Mesenchymal stem cell (in vitro differentiated cells and primary cell): ENCODE measurements around the gene GGCT.

Experiments used
- DNase-seq: peaks from one replicate; pipeline ENCODE4 v3.0.0-alpha.2; 2013
- H2AFZ ChIP-seq: one replicate; pipeline ENCODE4 v1.6.1; 2013; ENCODE audit warnings: low read depth, mild to moderate bottlenecking, control low read depth, inconsistent platforms, low read length, moderate library complexity
- H2AK5ac ChIP-seq: 2 replicates; pipeline ENCODE4 v1.6.1; 2013; ENCODE audit warnings: low read length, moderate library complexity, mild to moderate bottlenecking, inconsistent platforms; ENCODE audit not compliant: severe bottlenecking
- H2BK120ac ChIP-seq: one replicate; pipeline ENCODE4 v1.6.1; 2013; ENCODE audit warnings: low read depth, mild to moderate bottlenecking, inconsistent platforms, low read length, moderate library complexity
- H2BK12ac ChIP-seq, 2 experiments: one replicate each; pipeline ENCODE4 v1.6.1; 2013; ENCODE audit warnings: inconsistent platforms in 2 of 2, low read length in 2 of 2, mild to moderate bottlenecking in 2 of 2, moderate library complexity in 2 of 2, control low read depth in 1 of 2
- H2BK15ac ChIP-seq: one replicate; pipeline ENCODE4 v1.6.1; 2013; ENCODE audit warnings: mild to moderate bottlenecking, low read depth, inconsistent platforms; ENCODE audit not compliant: poor library complexity, severe bottlenecking
- H2BK5ac ChIP-seq: 2 replicates; pipeline ENCODE4 v1.6.1; 2013; ENCODE audit warnings: low read depth, mild to moderate bottlenecking, low read length, control low read depth, inconsistent platforms; ENCODE audit not compliant: poor library complexity, severe bottlenecking
- H3K14ac ChIP-seq, 2 experiments: one replicate each; pipeline ENCODE4 v1.6.1; 2013; ENCODE audit warnings: inconsistent platforms in 2 of 2, low read length in 2 of 2, control low read depth in 1 of 2, mild to moderate bottlenecking in 1 of 2, moderate library complexity in 1 of 2
- H3K18ac ChIP-seq, 2 experiments: one replicate each; pipeline ENCODE4 v1.6.1; 2013; ENCODE audit warnings: inconsistent platforms in 2 of 2, low read length in 2 of 2, control low read depth in 1 of 2, low read depth in 1 of 2, mild to moderate bottlenecking in 1 of 2
- H3K23ac ChIP-seq, 2 experiments: one replicate each; pipeline ENCODE4 v1.6.1; 2013; ENCODE audit warnings: inconsistent platforms in 2 of 2, low read length in 2 of 2, mild to moderate bottlenecking in 2 of 2, moderate library complexity in 2 of 2, control low read depth in 1 of 2
- H3K27ac ChIP-seq: 2 replicates; pipeline ENCODE4 v1.5.1; 2013; ENCODE audit warnings: mild to moderate bottlenecking, moderate library complexity, low read length, control low read depth, inconsistent platforms; ENCODE audit not compliant: poor library complexity, severe bottlenecking
- H3K27me3 ChIP-seq, 2 experiments: 2 replicates each; pipeline versions ENCODE4 v1.6.1 to v1.7.0; 2013; ENCODE audit warnings: low read length in 2 of 2, mild to moderate bottlenecking in 2 of 2, moderate library complexity in 2 of 2, control low read depth in 1 of 2, inconsistent platforms in 1 of 2; ENCODE audit not compliant: control insufficient read depth in 1 of 2, insufficient read depth in 1 of 2
- H3K36me3 ChIP-seq, 2 experiments: 2 replicates each; pipeline versions ENCODE4 v1.6.1 to v1.7.0; 2013; ENCODE audit warnings: low read length in 2 of 2, control low read depth in 1 of 2, inconsistent platforms in 1 of 2, low read depth in 1 of 2, mild to moderate bottlenecking in 1 of 2; ENCODE audit not compliant: insufficient read depth in 2 of 2, control insufficient read depth in 1 of 2
- H3K4ac ChIP-seq, 2 experiments: one replicate each; pipeline ENCODE4 v1.6.1; 2013; ENCODE audit warnings: inconsistent platforms in 2 of 2, low read length in 2 of 2, mild to moderate bottlenecking in 2 of 2, moderate library complexity in 2 of 2, control low read depth in 1 of 2, low read depth in 1 of 2
- H3K4me1 ChIP-seq: 2 replicates; pipeline ENCODE4 v1.6.1; 2013; ENCODE audit warnings: low read depth, low read length, control low read depth; ENCODE audit not compliant: control insufficient read depth, insufficient read depth
- H3K4me2 ChIP-seq: 2 replicates; pipeline ENCODE4 v1.6.1; 2013; ENCODE audit warnings: low read length, mild to moderate bottlenecking, inconsistent platforms; ENCODE audit not compliant: poor library complexity, severe bottlenecking
- H3K4me3 ChIP-seq, 2 experiments: 2 replicates each; pipeline versions ENCODE4 v1.5.1 to v1.7.0; 2013; ENCODE audit warnings: low read length in 2 of 2, mild to moderate bottlenecking in 2 of 2, control low read depth in 1 of 2, low read depth in 1 of 2; ENCODE audit not compliant: insufficient read depth in 1 of 2
- H3K79me1 ChIP-seq: replicated peaks from 2 replicates; pipeline ENCODE4 v1.6.1; 2013; ENCODE audit warnings: mild to moderate bottlenecking, control low read depth, low read length, inconsistent platforms; ENCODE audit not compliant: poor library complexity, severe bottlenecking
- H3K9ac ChIP-seq: 2 replicates; pipeline ENCODE4 v1.7.0; 2013; ENCODE audit warnings: mild to moderate bottlenecking, low read length, moderate library complexity
- H3K9me3 ChIP-seq: 2 replicates; pipeline ENCODE4 v1.7.0; 2013; ENCODE audit warnings: mild to moderate bottlenecking, low read length; ENCODE audit not compliant: control insufficient read depth
- H4K8ac ChIP-seq: one replicate; pipeline ENCODE4 v1.6.1; 2013; ENCODE audit warnings: inconsistent platforms, mild to moderate bottlenecking, low read length, moderate library complexity
- H4K91ac ChIP-seq: one replicate; pipeline ENCODE4 v1.6.1; 2013; ENCODE audit warnings: mild to moderate bottlenecking, low read length, inconsistent platforms
- WGBS: methylation state at CpG from one replicate; pipeline ENCODE4 v1.1.7; 2013; ENCODE audit warnings: mixed read lengths; 5-methylcytosine and 5-hydroxymethylcytosine counted together

GGCT gene

GRCh38 chr7:30525429-30525828, 20.8 kb upstream of the GGCT start:
- Histone ChIP-seq H2AFZ (no peak overlapping the region), H3K79me1 (no peaks in the 10 kb centered on the region), H3K27me3 (no peaks in the 10 kb centered on the region), H3K36me3 (peaks cover 0 to 2% of the 10 kb centered on the region in 2 experiments), H3K27ac (no peak overlapping the region), H4K91ac (no peak overlapping the region), H3K4ac (no peak overlapping the region), H3K9ac (no peak overlapping the region), H3K14ac (no peak overlapping the region), H3K4me3 (no peak overlapping the region), H3K23ac (no peak overlapping the region), H4K8ac (no peak overlapping the region), H3K9me3 (no peaks in the 10 kb centered on the region), H3K4me2 (no peak overlapping the region), H2AK5ac (no peak overlapping the region), H2BK5ac (no peak overlapping the region), H3K4me1 (peaks cover 3% of the 10 kb centered on the region), H2BK120ac (no peak overlapping the region), H2BK12ac (no peak overlapping the region), H2BK15ac (no peak overlapping the region), H3K18ac (no peak overlapping the region)
- WGBS, result 98% methylated on average over 5 of the region's 5 CpGs
- no peak for DNase-seq

- no peak overlapping the region for H2BK12ac ChIP-seq
- H3K23ac ChIP-seq, result no peak overlapping the region
- H3K4me3 ChIP-seq, result no peak overlapping the region
- no peak overlapping the region for H4K91ac ChIP-seq
- DNase-seq, result peak; percentile 12
- no peak overlapping the region for H2BK15ac ChIP-seq
- peaks cover 0 to 2% of the 10 kb centered on the region in 2 experiments for H3K36me3 ChIP-seq
- H3K4me1 ChIP-seq, result peaks cover 3% of the 10 kb centered on the region
- no peak overlapping the region for H2AK5ac ChIP-seq
- H2AFZ ChIP-seq, result no peak overlapping the region
- no peaks in the 10 kb centered on the region for H3K9me3 ChIP-seq
- no peak overlapping the region for H3K4ac ChIP-seq
- H2BK120ac ChIP-seq, result no peak overlapping the region
- no peak overlapping the region for H4K8ac ChIP-seq
- no peak overlapping the region for H3K18ac ChIP-seq
- H3K27ac ChIP-seq, result no peak overlapping the region
- H3K14ac ChIP-seq, result no peak overlapping the region
- no peak overlapping the region for H3K9ac ChIP-seq
- WGBS, result 96% methylated on average over 1 of the region's 2 CpGs
- no peak overlapping the region for H2BK5ac ChIP-seq
- no peak overlapping the region for H3K4me2 ChIP-seq
- H3K27me3 ChIP-seq, result no peaks in the 10 kb centered on the region
- H3K79me1 ChIP-seq, result no peaks in the 10 kb centered on the region
Measured at GRCh38 chr7:30524545-30524944, 19.9 kb upstream of the GGCT start.

GRCh38 chr7:30523466-30523865, 18.8 kb upstream of the GGCT start:
- Histone ChIP-seq H2AK5ac (no peak overlapping the region), H3K4ac (no peak overlapping the region), H2BK15ac (no peak overlapping the region), H2BK5ac (no peak overlapping the region), H2BK120ac (no peak overlapping the region), H3K4me1 (peaks cover 3% of the 10 kb centered on the region), H3K27me3 (no peaks in the 10 kb centered on the region), H2AFZ (no peak overlapping the region), H3K9me3 (no peaks in the 10 kb centered on the region), H3K79me1 (no peaks in the 10 kb centered on the region), H3K9ac (no peak overlapping the region), H3K4me3 (no peak overlapping the region), H3K4me2 (no peak overlapping the region), H2BK12ac (no peak overlapping the region), H4K91ac (no peak overlapping the region), H3K14ac (peak overlapping the region in 1 of 2 experiments; percentile 11), H4K8ac (no peak overlapping the region), H3K27ac (no peak overlapping the region), H3K36me3 (peaks cover 0 to 2% of the 10 kb centered on the region in 2 experiments), H3K18ac (no peak overlapping the region), H3K23ac (no peak overlapping the region)
- DNase-seq, result no peak
- WGBS, result 89% methylated on average over 2 of the region's 2 CpGs

- no peak overlapping the region for H2BK120ac ChIP-seq
- H3K4ac ChIP-seq, result no peak overlapping the region
- H3K36me3 ChIP-seq, result peaks cover 0 to 3% of the 10 kb centered on the region in 2 experiments
- H3K18ac ChIP-seq, result no peak overlapping the region
- H3K9me3 ChIP-seq, result no peaks in the 10 kb centered on the region
- H2AFZ ChIP-seq, result no peak overlapping the region
- H3K9ac ChIP-seq, result peak overlapping the region; percentile 63
- no peak overlapping the region for H2BK12ac ChIP-seq
- H3K4me1 ChIP-seq, result peaks cover 3% of the 10 kb centered on the region
- no peak overlapping the region for H2BK15ac ChIP-seq
- DNase-seq, result no peak
- 94% methylated on average over 2 of the region's 3 CpGs for WGBS
- no peaks in the 10 kb centered on the region for H3K27me3 ChIP-seq
- no peak overlapping the region for H4K91ac ChIP-seq
- no peak overlapping the region for H3K4me2 ChIP-seq
- H3K79me1 ChIP-seq, result no peaks in the 10 kb centered on the region
- no peak overlapping the region for H2BK5ac ChIP-seq
- H3K23ac ChIP-seq, result no peak overlapping the region
- no peak overlapping the region for H3K27ac ChIP-seq
- no peak overlapping the region for H3K4me3 ChIP-seq
- no peak overlapping the region for H3K14ac ChIP-seq
- no peak overlapping the region for H2AK5ac ChIP-seq
- no peak overlapping the region for H4K8ac ChIP-seq
Measured at GRCh38 chr7:30522159-30522558, 17.5 kb upstream of the GGCT start.
